Fibroblast of pulmonary artery (primary cell): ENCODE results near the gene CELF4.

ENCODE experiments used
- DNase-seq: peaks from one replicate; pipeline ENCODE4 v3.0.0-alpha.2; 2010; ENCODE audit warnings: low read depth
- H3K4me3 ChIP-seq: replicated peaks from 2 replicates; pipeline ENCODE4 v1.5.1; 2011; ENCODE audit warnings: low read depth, mild to moderate bottlenecking, control low read depth, low read length, moderate library complexity
- TF ChIP-seq, protein P1 (sequence below): IDR thresholded peaks from 2 replicates; pipeline ENCODE4 v1.5.1; 2011; ENCODE audit warnings: mild to moderate bottlenecking, control low read depth, low read length, inconsistent platforms; ENCODE audit errors: missing control alignments

The CELF4 gene

DNA sequence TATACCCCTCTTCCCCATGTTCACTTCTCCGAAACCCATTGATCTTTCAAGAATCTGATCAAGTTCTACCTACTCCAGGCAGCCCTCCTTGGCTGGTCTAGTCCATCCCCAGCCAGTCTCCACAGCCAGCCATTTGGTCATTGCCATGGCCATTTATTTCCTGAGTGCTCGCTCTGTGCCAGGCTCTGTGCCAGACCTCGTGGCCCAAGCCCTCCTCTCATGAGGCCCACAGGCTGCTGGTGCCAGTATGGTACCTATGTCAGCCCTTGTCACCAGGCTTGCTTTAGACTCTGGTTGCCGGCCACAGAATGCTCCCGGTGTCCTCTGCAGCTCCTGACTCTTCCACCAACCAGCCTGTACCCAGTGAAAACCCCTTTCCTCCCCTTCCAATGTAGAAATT is 78.8 kb downstream of the CELF4 start:
- no peak overlapping the region for H3K4me3 ChIP-seq
- no peak for DNase-seq
- TF ChIP-seq, protein P1, sequence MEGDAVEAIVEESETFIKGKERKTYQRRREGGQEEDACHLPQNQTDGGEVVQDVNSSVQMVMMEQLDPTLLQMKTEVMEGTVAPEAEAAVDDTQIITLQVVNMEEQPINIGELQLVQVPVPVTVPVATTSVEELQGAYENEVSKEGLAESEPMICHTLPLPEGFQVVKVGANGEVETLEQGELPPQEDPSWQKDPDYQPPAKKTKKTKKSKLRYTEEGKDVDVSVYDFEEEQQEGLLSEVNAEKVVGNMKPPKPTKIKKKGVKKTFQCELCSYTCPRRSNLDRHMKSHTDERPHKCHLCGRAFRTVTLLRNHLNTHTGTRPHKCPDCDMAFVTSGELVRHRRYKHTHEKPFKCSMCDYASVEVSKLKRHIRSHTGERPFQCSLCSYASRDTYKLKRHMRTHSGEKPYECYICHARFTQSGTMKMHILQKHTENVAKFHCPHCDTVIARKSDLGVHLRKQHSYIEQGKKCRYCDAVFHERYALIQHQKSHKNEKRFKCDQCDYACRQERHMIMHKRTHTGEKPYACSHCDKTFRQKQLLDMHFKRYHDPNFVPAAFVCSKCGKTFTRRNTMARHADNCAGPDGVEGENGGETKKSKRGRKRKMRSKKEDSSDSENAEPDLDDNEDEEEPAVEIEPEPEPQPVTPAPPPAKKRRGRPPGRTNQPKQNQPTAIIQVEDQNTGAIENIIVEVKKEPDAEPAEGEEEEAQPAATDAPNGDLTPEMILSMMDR: no peak

DNA sequence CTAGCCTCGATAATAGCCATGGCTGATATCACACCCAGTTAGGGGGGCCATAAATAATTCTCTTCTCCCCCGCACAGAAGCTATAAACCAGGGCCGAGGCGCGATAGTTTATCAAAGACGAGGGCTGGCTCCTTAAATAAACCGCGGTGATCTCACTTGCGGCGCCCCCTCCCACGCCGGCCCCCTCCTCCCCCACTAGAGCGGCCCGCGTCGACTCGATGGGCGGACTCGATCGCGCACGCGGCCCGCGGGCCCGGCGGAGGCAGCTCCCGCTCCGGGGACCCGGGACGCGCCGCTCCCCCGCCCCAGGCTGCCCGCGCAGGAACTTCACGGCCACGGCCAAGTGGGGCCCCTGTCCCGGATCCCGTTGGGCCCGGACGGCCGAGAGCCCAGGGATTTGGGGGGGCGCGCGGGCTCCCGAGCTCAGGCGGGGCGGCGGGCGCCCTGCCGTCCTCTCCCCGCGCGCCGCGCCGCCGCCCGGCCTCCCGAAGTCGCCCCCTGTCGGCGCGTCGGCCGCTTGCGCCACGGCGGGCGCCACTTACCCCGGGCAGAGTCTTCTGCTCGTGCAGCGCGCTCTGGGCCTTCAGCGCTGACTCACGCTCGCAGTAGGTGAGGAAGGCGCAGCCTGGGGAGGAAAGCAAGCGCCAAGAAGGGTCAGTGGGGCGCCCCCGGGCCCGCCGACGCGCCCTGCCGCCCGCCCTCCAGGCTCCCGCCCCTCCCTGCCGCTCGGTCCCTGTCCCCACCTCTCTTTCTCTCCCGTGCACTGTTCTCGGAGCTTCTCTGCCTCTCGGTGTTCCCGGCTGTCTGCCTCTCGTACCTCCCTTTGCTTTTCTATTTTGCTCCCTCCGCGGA is 80.4 kb downstream of the CELF4 start:
- H3K4me3 ChIP-seq: no peak overlapping the region
- TF ChIP-seq, protein P1: peak; percentile 5
- peak; percentile 74 for DNase-seq

DNA sequence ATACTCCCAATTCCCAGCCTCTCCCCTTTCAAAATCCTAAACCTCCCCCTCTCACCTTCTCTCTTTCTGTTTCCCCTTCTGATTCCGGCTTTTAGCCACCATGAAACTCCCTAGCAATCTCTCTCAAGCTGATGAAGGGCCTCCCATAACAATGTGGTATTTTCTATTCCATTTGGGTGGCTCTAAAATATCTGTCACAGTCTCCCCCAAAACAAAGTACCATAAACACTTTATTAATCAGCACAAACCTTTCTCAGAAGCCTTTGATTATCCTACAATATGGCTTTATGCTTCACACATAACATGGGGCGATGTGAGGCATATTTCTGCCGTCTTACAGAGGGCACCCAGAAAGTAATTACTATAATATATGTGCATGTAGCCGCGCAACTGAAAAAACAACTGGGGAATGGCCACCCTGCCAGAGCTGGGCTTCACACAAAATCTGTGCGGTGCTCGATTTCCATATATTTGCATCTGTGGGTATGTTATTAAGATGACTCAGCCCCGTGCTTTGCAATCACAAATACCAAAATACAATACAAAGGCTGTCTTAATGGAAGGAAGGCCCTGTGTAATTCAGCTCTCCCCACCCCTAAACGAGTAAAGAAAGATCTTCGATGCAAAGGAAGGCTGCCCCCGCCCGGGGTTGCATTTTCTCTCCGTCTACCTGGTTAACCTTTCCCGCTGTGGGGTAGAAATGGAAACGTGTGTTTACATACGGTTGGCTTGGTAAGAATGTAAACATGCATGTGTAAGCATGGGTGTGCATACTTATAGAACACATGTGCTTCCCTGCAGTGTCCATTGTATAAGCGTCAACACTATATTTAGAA is 81.4 kb downstream of the CELF4 start:
- H3K4me3 ChIP-seq: no peak overlapping the region
- DNase-seq: no peak

DNA sequence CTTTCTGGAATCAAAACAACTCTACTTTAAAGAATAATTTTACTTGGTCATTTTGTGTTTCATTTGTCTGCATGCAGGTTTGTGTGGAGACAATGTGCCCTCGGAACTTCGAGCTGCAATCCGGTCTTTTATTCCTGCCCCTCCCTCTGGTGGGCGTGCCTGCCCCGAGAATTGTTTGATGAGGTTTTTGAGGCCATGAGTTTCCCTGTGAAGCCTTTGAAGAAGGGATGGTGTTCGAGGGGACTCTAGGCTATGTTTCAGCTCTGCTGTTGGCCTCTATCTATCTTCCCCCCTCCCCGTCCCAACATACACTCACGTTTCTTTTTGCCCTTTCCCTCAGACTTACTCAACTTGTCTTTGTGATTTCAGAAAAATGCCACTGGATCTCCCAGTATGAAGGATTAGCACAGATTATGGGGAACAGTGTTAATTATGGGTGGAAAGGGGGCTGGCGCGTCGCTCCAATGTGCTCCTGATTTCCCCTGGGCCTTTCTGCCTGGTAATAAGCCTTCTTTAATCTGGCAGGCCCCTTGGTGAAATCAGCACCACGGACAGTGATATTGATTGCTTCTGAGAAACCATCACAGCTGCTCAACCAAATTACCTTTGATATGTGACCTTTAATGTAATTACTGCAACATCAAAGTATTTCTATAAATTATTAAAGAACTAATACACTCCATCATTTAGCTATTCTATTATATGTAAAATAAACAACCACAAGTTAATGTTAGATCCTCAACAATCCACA is 82.2 kb downstream of the CELF4 start:
- peak; percentile 60 for DNase-seq

More for the DNA sequence above, 81.4 kb downstream of the CELF4 start:
- TF ChIP-seq, protein P1: no peak

DNA sequence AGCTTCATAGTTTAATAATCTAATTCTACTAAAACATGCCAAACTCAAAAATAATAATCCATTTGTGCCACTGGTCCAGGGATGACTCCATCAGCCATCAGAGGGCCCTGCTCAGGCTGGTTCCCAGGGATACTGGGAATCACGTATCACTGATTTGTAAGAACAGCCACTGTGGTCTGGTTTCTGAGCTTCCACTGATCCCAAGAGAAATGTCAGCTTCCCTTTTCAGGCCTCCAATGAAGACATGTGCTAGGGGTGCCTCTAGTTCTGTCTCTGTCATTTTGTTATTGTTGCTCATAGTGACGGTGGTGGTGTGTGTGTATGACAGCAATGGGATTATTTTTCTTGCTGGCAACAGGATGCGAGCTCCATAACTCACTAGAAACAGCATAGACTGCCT is 83.2 kb downstream of the CELF4 start:
- TF ChIP-seq, protein P1: no peak
- no peak for DNase-seq
- H3K4me3 ChIP-seq: no peak overlapping the region

More for the DNA sequence above, 82.2 kb downstream of the CELF4 start:
- no peak overlapping the region for H3K4me3 ChIP-seq
- TF ChIP-seq, protein P1: no peak

DNA sequence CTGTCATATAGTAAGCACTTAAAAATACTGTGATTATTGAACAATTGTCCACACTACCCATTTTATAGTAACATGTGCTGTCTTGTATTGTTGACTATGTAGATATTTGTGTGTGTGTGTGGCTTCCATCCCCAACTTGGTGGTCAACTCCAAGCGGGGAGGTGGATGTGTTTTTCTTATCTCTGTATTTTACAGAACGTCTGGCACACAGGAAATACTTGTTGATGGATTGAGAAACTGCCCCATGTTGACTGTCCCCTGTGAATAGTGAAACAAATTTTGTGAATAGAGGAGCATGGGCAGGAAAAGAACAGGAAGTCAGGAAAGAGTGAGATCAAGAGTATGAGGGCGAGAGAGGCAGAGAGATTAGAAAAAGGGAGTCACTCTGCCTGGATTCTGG is 83.6 kb downstream of the CELF4 start:
- TF ChIP-seq, protein P1: no peak
- peak; percentile 31 for DNase-seq
- H3K4me3 ChIP-seq: no peak overlapping the region
